ENCODE measurements around the gene CDCA5. TPM values are rescaled to one million over a fixed set of nuclear protein-coding genes. Genes with fewer than 3 reads are reported as not detected.

Gene CDCA5
- total RNA-seq, 1 donor from 2014 or later: 2.6 TPM

- H3K4me3 Mint-ChIP-seq: no peak overlapping the region
- H3K27me3 Mint-ChIP-seq: no peaks in the 10 kb centered on the region
- no peaks in the 10 kb centered on the region for H3K9me3 Mint-ChIP-seq
- ChIA-PET CTCF (interaction anchor here (1.6 kb wide), 1 partner anchor 8 kb away, joined by 5 read pairs; no protein-coding TSS in a partner anchor), POLR2A (interaction anchor here (0.6 to 2.6 kb wide), 4 partner anchors 9 to 79 kb away, joined by 3 to 8 read pairs (median 6); partner anchors contain the start of gene TM7SF2)
- no peak for TF ChIP-seq CTCF (IDR thresholded peaks at IDR 0.05)
- intact Hi-C loops (cut with micrococcal nuclease): no loop called here
- H3K36me3 Mint-ChIP-seq (ENCODE audit: low read depth): peaks cover 58% of the 10 kb centered on the region
- ATAC-seq (ENCODE audit: low read depth) (no peak), DNase-seq (no peak)
- H3K4me1 Mint-ChIP-seq: peaks cover 2% of the 10 kb centered on the region
- no peak overlapping the region for H3K27ac Mint-ChIP-seq
Observed at GRCh38 chr11:65102142-65103095, 18.6 kb upstream of the CDCA5 start.

- DNase-seq (no peak), ATAC-seq (ENCODE audit: low read depth) (no peak)
- no peaks in the 10 kb centered on the region for H3K27me3 Mint-ChIP-seq
- peaks cover 13% of the 10 kb centered on the region for H3K4me1 Mint-ChIP-seq
- no peak overlapping the region for H3K4me3 Mint-ChIP-seq
- POLR2A ChIA-PET: interaction anchor here (0.6 to 2.6 kb wide), 5 partner anchors 10 to 706 kb away, joined by 3 to 8 read pairs (median 4); partner anchors contain the start of gene TM7SF2
- intact Hi-C loops (cut with micrococcal nuclease): no loop called here
- CTCF ChIA-PET: interaction anchor here (1.0 to 1.7 kb wide), 3 partner anchors 10 to 21 kb away, joined by 3 to 5 read pairs (median 3); partner anchors contain the start of genes FAU and MRPL49
- no peak overlapping the region for H3K27ac Mint-ChIP-seq
- no peaks in the 10 kb centered on the region for H3K9me3 Mint-ChIP-seq
- H3K36me3 Mint-ChIP-seq (ENCODE audit: low read depth): peaks cover 45% of the 10 kb centered on the region
- no peak for TF ChIP-seq CTCF (IDR thresholded peaks at IDR 0.05)
Observed at GRCh38 chr11:65100674-65101350, 17.0 kb upstream of the CDCA5 start.

DNA sequence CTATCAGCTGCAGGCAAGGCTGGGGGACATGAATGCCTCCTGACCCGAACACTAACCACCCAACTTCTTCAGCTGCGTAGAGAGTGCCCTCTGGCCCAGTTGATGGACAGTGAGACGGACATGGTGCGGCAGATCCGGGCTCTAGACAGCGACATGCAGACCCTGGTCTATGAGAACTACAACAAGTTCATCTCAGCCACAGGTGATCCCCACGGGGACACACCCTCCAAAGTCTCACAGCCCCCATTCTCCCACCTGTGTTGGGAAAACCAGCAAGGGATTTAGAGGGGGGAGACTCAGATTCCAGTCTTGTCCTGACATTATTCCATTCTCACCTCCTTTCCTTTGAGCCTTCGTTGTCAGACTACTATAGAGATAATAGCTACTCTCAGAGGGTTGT is 13.1 kb upstream of the CDCA5 start:
- CTCF ChIA-PET: interaction anchor here (1.7 kb wide), 1 partner anchor 13 kb away, joined by 9 read pairs; no protein-coding TSS in a partner anchor
- Mint-ChIP-seq H3K4me1 (peaks cover 18% of the 10 kb centered on the region), H3K4me3 (peak overlapping the region; percentile 91), H3K9me3 (no peaks in the 10 kb centered on the region), H3K27me3 (no peaks in the 10 kb centered on the region), H3K27ac (peak overlapping the region; percentile 88), H3K36me3 (ENCODE audit: low read depth) (peaks cover 18% of the 10 kb centered on the region)
- POLR2A ChIA-PET: interaction anchor here (0.6 to 3.2 kb wide), 19 partner anchors 13 to 320 kb away, joined by 3 to 21 read pairs (median 6); partner anchors contain the start of genes ARL2, CAPN1, CDCA5 and FAU
- TF ChIP-seq CTCF (IDR thresholded peaks at IDR 0.05): no peak
- intact Hi-C loops (cut with micrococcal nuclease): loop anchor here (1.0 to 2.0 kb wide), 8 partner anchors 13 to 180 kb away; partner anchors contain the start of genes ARL2, ATG2A, CDCA5 and SAC3D1
- no peak for DNase-seq
- ATAC-seq (ENCODE audit: low read depth): no peak

- ChIA-PET POLR2A (interaction anchor here (0.6 to 3.2 kb wide), 23 partner anchors 13 to 977 kb away, joined by 3 to 21 read pairs (median 6); partner anchors contain the start of genes ARL2, CAPN1, CDCA5 and FAU), CTCF (no interaction called here)
- intact Hi-C loops (cut with micrococcal nuclease): loop anchor here (1.0 to 2.0 kb wide), 8 partner anchors 12 to 179 kb away; partner anchors contain the start of genes ARL2, ATG2A, CDCA5 and SAC3D1
- Mint-ChIP-seq H3K36me3 (ENCODE audit: low read depth) (peaks cover 15% of the 10 kb centered on the region), H3K4me3 (peak within 1 kb of the TSS; percentile 91), H3K9me3 (no peaks in the 10 kb centered on the region), H3K4me1 (peaks cover 18% of the 10 kb centered on the region), H3K27me3 (no peaks in the 10 kb centered on the region), H3K27ac (peak within 1 kb of the TSS; percentile 88)
- TF ChIP-seq CTCF (IDR thresholded peaks at IDR 0.05): no peak
- ATAC-seq (ENCODE audit: low read depth) (peak; percentile 92), DNase-seq (peak; percentile 74)
Observed at GRCh38 chr11:65095974-65096806, 12.3 kb upstream of the CDCA5 start, which contains the start of gene VPS51. TSS of gene VPS51 (plus strand) at chr11:65096214. CDS start at chr11:65096251, 37 bp downstream.
